NCI-H187 (cell line): ENCODE results near the gene VAT1L.

Experiments used
- DNase-seq, 2 experiments: peaks; one replicate each; lab custom pipeline; 2025; lab: John Stamatoyannopoulos, UW

Gene VAT1L

GRCh38 chr16:77834635-77835540 lies 46.5 kb downstream of the VAT1L start:
- DNase-seq: no peak

GRCh38 chr16:77836801-77837200 lies 48.4 kb downstream of the VAT1L start:
- no peak for DNase-seq

- no peak for DNase-seq
Measured at GRCh38 chr16:77838597-77839255, 50.4 kb downstream of the VAT1L start.

- no peak for DNase-seq
Measured at GRCh38 chr16:77840093-77840492, 51.7 kb downstream of the VAT1L start.

GRCh38 chr16:77840673-77841501 lies 52.5 kb downstream of the VAT1L start:
- DNase-seq: no peak

- no peak for DNase-seq
Measured at GRCh38 chr16:77841502-77841763, 53.1 kb downstream of the VAT1L start.

GRCh38 chr16:77842468-77842867 lies 54.1 kb downstream of the VAT1L start:
- DNase-seq: no peak

- DNase-seq: no peak
Measured at GRCh38 chr16:77843405-77843804, 55.0 kb downstream of the VAT1L start.

- no peak for DNase-seq
Measured at GRCh38 chr16:77844801-77845200, 56.4 kb downstream of the VAT1L start.

GRCh38 chr16:77849646-77850258 lies 61.4 kb downstream of the VAT1L start:
- no peak for DNase-seq

GRCh38 chr16:77850636-77851333 lies 62.4 kb downstream of the VAT1L start:
- DNase-seq: no peak

GRCh38 chr16:77853161-77853560 lies 64.8 kb downstream of the VAT1L start:
- no peak for DNase-seq

GRCh38 chr16:77856438-77857160 lies 68.2 kb downstream of the VAT1L start:
- DNase-seq: no peak

- no peak for DNase-seq
Measured at GRCh38 chr16:77858060-77858459, 69.7 kb downstream of the VAT1L start.

GRCh38 chr16:77859493-77860232 lies 71.3 kb downstream of the VAT1L start:
- DNase-seq: no peak

- no peak for DNase-seq
Measured at GRCh38 chr16:77860953-77861352, 72.6 kb downstream of the VAT1L start.

- no peak for DNase-seq
Measured at GRCh38 chr16:77863250-77863649, 74.9 kb downstream of the VAT1L start.

GRCh38 chr16:77866752-77867151 lies 78.4 kb downstream of the VAT1L start:
- DNase-seq: no peak

- no peak for DNase-seq
Measured at GRCh38 chr16:77868052-77868451, 79.7 kb downstream of the VAT1L start.

- no peak for DNase-seq
Measured at GRCh38 chr16:77868478-77868877, 80.1 kb downstream of the VAT1L start.
